HTR-8/SVneo (cell line): Measurements from ENCODE around the gene KCNK10.

ENCODE experiments used
- DNase-seq: peaks from one replicate; pipeline ENCODE4 v3.0.0; 2011; ENCODE audit warnings: low spot score, mixed read lengths; ENCODE audit not compliant: insufficient read length
- FAIRE-seq: peaks from 2 replicates; lab custom pipeline; 2011; peaks lifted over from hg19 to GRCh38; lab: Jason Lieb, UNC

Gene KCNK10

DNA sequence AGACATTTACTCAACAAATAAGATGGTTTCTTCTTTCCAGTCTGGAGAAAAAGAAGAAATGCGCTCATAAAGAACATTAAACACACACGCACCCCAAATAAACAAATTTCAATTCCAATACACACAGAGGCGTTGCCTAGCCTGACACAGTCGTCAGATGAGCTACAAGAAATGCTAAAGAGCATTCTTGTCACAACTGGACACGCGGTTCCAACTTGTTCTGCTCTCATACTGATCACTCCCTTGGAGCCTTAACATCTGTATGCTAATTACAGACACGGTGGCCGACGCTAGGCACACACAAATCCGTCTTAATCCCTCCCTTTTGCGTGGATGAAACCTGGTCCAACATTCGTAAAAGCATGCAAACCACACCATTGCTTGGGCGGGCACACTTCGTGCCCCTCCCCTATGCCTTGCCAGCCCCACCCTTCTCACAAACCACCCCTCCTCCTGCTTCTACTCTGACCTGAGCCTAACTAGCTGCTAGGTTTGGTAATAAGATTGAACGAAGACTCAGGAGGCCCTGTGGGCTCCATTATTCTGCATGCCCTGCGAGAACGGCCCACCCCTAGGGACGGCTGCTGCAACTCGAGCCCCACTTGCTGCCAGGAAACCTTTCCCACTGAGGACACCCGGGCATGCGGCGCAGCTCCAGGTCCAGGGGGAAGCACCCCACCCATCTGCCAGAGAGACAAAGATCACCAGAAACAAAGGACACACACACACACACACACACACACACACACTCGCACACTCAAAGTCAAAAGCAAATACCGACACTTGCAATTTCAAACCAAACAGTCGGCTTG, 1.2 kb downstream of the KCNK10 start:
- DNase-seq = no peak

DNA sequence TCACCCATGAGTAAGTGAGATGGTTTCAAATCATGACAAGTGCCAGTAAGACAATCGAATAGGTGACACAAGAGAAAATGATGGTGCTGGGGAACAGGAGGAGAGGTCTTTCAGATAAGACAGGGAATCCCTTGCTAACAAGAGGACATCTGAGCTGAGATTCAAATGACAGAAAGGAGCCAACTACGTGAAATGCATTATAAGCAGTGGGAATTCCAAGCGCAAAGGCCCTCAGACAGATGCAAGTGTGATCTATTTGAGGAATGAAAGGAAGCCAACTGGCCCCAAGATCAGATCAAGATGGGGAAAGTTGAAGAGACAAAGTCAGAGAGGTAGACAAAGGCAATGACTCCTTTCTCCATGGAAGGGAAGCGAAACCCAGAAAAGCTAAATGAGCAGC, 4.7 kb downstream of the KCNK10 start:
- no peak for FAIRE-seq
- no peak for DNase-seq

More for the DNA sequence above, 1.2 kb downstream of the KCNK10 start:
- FAIRE-seq = no peak

DNA sequence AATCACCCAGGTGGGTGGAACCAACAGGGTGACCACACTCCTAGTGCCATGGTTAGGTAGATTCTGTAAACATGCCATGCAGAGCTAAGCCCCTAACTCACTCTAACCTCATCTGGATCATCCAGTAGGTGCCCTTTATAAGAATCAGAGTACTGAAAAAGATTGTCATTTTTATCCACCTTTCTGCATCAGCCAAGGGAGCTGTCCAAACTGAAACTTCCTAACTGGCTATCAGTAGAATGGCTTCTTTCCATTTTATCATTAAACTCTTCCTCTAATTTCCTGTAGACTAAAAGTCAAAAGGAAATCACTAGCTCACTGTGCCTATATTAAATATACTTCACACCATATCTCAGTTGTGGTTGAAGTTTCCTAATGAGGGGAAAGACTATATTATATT, 6.5 kb downstream of the KCNK10 start:
- no peak for DNase-seq
- FAIRE-seq = no peak

DNA sequence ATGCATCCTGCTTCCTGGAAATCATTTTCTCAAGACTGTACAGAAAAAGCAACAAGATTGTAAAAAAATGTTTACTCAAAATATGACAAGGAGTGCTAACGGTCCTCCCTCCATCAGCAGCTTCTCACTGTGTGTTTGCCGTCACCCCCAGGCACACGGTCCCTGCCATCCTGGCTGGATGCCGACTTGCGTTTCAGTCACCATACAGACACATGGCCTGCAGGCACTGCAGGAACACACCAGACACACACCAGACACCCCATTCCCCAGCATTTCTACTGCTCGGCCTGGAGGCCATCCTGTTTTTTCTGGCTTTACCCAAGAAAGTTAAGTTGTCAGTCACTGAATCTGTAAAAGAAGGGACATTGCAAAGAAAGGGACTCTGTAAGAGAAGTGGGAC, 10.8 kb downstream of the KCNK10 start:
- FAIRE-seq (no peak), DNase-seq (no peak)

DNA sequence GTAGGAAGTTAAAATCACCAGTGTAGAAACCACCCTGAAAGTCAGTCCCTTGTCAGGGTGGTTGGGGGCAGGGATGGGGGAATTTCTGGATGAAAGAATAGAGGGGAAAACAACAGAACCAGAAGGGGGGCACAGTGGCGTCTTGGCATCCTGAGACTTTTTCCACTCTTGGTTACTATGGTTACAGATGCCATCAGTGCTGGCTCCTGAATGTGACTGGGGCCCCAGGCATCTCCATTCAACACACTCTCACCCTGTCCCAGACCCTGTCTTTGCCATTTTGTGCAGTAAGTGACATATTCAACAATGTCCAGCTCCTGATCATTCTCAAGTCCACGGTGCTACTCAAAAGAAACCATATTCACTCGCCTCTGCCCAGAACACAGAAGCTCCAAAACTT, 11.3 kb downstream of the KCNK10 start:
- DNase-seq = no peak
- FAIRE-seq = no peak

DNA sequence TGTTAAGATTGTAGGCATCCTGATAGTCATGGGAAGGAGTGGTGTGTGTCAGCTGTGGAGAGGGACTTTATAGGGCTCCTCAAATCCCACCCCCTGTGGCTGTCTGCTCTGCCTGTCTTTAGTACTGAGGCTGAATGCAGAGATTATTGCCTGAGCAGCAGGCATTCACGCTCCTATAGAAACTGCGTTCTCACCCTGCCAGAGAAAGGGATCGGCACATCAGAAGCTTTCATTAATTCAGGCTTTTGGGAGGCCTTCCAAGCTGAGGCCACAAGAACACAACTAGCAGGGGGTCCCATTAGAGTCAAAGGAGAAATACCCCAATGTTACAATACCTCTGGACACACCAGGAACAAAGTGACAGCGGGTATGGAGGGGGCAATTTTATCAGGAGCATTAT, 12.6 kb downstream of the KCNK10 start:
- FAIRE-seq (no peak), DNase-seq (no peak)

DNA sequence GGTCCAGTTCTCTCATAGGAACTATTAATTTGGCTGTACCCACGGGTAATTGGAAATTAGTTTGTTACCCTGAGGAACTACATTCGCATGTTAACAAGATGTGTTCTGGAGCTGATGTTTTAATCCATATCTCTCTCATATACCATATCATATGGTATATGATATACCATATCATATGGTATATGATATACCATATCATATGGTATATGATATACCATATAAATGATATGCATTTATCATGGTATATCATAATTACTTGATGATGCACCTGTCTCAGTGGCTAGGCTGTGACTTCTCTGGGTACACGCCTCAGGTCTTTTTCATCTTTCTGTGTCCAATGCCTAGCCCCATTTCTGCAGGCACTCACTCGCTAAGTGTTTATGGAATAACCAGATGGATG, 13.0 kb downstream of the KCNK10 start:
- no peak for DNase-seq
- no peak for FAIRE-seq

DNA sequence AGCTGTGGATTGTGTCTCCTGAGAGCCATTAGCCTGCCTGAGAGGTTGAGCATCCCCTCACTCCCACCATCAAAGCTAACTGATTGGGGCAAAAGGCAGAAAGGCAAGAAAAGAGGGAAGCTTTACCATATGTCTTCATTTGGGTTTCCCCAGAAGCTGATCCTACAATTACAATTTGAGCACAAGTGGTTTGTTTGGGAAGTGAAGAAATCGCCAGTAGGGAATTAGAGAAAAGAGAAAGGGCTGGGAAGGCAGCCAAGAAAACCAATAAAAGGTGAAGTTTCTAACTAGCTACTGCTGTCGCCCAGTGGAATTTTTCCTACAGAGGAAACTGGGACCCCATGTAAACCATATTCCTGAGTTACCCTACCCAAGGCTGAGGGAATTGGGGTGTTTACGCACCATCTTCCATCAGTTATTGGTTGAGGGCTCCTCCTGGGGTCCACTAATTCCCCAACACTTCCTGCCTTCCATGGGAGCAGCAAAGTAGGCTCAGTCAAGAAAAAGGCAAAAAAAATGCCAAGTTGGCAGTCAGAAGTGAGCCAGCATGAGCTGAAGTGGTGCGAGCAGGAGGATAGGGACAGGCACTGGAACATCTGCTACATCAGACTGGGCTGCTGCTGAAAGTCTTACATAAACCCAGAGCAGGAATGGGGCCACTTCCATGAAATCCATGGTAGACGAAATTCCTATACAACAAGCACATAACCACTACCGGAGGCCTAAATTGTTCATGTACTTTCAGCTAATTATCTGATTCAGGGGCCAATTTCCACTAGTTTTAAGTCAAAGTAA, 17.3 kb downstream of the KCNK10 start:
- FAIRE-seq (no peak), DNase-seq (no peak)

DNA sequence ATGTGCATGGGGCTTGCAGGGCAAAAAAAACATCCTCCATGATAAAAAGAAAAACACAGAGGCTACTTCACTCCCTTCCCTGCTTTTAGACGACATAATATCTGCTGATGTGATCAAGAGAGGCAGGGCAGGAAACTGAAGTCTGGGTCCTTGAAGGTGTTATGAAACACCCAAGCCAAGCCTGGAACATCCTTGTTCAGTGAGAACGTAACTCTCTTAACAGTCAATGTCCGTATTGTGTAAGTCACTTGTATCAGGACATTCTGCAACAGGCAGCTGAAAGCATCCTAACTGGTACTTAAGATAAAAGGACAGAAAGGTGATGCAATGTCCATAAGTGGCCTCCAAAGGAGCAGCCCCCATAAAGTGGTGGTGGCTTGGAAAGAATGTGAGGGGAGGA, 20.0 kb downstream of the KCNK10 start:
- FAIRE-seq (no peak), DNase-seq (no peak)

DNA sequence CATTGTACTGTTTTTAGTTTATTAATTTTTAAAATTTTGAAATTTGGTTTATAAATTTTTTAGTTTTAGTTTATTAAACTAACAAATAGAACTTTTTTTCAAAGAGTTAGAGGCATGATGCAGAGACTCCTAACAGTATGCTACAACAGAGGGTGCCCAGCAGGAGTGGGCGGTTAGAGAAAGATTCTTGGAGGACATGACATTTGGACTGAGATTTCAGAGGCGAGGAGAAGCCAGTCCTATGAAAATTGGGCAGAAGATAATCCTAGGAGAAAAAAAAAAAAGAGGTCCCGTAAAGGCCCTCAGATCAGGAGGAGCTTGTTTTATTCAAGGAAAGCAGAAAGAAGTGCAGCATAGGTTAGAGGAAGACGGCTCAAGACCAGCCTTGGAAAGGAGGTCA, 21.7 kb downstream of the KCNK10 start:
- no peak for DNase-seq
- FAIRE-seq = no peak

DNA sequence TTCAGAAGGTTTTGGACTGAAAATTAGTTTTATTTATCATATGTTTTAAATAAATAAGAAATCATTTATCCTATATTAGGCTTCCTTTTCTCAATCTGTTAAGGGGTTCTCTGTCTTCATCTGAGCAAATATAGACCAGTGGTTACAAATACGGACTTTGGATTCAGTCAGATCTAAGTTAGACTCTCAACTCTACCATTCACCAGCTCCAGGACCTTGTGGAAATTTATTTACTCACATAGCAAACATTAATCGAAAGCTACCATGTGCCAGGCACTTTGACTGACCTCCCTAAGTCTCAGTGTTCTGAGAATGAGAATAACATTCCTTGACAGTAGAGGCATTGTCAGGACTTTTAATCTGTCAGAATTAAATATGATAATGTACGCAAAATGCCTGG, 22.3 kb downstream of the KCNK10 start:
- FAIRE-seq (no peak), DNase-seq (no peak)

DNA sequence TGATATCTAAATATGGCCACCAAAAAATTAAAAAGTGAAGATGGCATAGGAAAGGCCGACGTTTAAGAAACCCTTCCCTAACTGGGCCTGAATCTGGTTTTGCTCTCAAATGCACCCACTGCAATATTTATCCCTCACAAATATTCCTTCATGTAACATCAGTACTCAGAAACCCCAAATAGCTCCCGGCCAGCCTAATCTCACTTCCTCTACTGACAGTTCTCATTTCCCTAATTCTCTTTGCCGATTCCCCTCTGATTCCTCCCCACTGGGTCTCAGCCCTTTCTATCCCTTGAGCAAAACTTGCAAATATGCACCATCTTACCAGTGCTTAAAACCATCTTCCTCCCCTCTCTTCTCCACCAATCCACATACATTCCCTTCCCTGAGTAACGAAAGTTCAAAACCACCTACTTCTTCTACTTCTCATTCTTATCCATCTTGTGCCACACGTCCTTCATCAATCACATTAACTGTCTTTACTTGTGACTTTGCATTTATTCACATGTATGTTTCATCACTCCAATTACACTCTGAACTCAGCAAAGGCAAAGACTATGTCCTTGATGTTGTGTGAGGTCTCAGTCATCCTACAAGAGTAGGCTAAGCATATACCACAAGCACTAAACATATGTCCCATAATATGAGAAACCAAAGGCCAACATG, 23.1 kb downstream of the KCNK10 start:
- FAIRE-seq (no peak), DNase-seq (no peak)

DNA sequence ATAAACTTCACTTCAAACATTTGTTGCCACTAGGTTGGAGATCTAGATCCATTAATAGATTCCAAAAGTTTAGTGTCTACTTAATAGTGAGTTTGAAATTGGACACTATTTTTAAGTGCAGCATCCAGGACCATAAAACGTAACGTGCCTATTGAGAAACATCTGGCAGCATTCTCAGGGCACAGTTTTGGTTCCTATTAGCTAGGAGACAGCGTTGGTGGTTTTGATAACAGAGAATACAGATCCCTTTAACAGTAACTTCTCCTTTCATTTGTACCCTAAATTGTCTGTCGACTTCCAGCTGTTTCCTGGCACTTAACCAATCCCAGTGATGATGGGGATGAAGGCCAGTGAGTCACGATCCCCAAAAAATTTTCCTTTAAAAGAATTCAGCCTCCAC, 25.8 kb downstream of the KCNK10 start:
- FAIRE-seq (no peak), DNase-seq (no peak)

DNA sequence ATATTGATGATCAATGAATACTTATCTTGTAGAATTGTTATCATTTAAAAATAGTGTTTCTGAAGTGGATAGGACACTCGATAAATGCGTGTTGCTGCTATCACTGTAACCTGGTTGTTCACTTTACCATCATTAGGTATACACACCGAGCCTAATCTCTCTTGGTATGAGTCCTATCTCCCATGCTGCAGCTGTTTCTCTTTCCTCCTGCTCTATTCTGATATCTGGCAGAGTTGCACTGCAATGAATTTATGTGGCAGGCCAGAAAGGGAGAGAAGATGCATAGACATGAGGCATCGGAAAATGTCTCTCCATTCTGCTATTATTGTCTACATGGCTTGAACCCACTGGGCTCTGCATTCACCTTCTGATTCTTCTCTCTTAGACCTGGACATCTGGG, 26.7 kb downstream of the KCNK10 start:
- FAIRE-seq = no peak

DNA sequence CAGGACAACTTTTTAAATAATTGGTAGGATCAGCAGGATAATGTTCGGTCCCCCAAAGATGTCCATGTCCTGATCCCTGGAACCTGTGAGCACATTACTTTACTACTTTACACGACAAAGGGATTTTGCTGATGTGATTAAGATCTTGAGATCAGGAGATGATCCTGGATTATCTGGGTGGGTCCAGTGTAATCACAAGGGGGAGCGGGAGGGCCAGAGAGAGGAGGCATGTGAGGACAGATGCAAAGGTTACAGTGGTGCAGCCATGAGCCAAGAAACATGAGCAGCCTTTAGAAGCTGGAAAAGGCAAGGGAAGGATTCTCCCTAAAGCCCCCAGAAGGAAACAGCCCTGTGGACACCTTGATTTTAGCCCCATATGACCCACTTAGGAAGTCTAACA, 33.1 kb downstream of the KCNK10 start:
- DNase-seq = no peak
- no peak for FAIRE-seq

More for the DNA sequence above, 26.7 kb downstream of the KCNK10 start:
- DNase-seq = no peak

DNA sequence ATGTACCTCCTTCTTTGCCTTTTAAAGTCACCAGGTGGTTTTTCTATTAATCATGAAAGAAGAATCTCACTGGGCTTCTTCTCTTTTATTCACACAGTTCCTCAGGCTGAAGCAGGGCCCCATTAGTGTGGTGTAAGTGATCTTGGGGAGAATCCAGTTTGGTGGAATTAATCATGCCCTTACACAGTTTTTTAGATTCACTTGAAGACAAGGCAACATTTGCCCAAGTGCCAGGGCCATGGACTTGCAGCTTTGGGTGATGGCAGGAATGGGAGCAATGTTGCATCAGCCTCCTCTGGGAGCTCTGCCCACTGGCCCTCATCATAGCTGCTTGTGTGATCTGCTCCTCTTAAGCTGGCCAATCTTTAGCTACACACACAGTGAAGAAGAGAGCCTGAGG, 33.8 kb downstream of the KCNK10 start:
- FAIRE-seq (no peak), DNase-seq (no peak)

DNA sequence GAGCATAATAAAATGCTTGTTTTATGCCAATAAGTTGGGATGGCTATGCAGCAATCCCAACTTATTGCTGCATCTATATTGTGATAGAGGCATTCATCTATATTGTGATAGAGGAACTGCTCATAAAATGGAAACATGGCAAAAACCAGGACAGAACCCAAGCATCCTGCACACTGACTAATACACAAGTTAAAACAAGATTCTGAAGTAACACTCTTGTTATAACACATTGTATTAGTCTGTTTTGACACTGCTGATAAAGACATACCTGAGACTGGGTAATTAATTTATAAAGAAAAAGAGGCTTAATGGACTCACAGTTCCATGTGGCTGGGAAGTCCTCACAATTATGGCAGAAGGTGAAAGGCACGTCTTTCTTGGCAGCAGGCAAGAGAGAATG, 36.8 kb downstream of the KCNK10 start:
- DNase-seq (no peak), FAIRE-seq (no peak)

DNA sequence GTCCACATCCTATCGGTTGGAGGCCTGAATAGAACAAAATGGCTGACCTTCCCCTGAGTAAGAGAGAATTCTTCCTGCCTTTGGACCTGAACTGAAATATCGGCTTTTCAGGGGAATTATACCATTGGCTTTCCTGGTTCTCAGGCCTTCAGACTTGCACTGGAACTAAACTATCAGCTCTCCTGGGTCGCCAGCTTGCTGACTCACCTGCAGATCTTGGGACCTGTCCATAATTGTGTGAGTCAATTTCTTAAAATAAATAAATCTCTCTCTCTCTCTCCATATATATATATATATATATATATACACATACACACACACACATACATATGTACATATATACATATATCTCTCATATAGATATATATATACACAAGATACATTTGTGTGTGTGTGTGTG, 41.6 kb downstream of the KCNK10 start:
- no peak for FAIRE-seq
- no peak for DNase-seq

DNA sequence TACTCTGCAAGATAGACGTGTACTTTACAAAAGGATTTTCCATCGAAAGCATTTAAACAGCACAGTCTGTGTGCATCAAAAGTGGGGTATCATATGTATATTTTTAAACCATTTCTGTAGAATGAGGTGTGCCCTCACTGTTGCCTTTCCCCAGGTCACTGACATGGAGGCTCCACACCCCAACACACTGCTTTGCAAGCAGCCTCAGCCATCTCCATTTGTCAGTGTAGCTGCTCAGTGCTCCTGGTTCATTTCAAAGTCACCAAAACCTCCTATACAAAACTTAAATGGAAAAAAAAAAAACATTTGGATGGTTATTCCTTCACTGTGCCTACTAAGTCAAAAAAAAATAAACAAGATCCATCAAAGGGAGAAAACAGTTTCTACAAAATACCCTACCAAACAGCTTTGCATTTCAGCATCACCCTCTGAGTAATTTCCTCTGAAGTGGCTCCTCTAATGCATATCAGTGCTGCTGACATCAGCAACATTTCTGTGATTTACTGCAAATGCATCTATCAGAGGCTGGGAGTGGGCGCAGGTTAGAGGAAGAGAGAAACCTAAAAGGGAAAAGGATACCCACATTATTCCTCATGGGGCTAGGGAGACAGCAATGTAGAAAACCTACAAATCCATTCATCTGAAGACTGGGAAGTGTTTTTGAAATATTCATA, 46.0 kb downstream of the KCNK10 start:
- DNase-seq (no peak), FAIRE-seq (no peak)

DNA sequence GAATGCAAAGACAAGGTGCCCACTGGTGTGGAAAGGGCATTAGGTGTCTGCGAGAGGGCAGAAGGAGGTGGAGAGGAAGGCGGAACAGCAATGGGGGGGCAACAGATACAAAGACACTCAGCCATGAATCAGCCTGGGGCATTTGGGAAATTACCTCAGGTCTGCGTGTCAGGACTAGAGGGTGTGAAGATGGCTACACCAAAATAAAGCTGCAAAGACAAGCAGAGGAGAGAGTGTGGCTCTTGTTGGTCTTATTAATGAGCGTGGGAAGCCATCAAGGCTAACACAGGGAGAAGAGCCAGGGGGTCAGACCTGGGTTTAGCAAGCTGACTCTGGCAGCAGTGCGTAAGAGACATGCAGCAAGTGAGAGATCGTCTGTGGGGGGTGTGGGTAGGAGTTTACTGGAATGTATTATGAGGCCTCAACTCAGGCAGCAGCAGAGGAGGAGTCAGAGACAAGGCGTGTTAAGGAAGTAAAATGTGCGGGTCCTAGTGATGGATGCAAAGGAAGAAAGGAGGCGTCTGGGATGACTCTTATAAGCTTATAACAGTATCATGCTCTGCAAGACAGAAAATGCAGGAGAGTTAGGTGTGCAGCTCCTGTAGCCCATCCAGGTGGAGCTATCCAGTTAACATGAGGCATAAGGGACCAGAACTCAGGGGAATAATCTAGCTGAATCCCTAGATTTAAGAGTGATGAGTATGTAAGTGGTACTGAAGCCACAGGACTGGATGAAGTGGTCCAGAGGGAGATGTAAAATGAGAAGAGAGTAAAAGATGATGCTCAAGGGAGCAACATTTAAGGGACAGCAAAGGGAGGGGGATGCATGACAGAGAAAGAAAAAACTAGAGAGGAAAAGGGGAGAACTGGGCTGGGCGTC, 50.4 kb downstream of the KCNK10 start:
- no peak for DNase-seq

More for the DNA sequence above, 50.4 kb downstream of the KCNK10 start:
- no peak for FAIRE-seq
